Measurements from ENCODE around the gene CIROP.

- TF ChIP-seq CTCF (IDR thresholded peaks at IDR 0.05; ENCODE audit: low read depth, low read length) (peak; percentile 72), EZH2phosphoT487 (IDR thresholded peaks at IDR 0.05; ENCODE audit: low read depth) (no peak)
These were observed 27.9 kb downstream of the CIROP start for GRCh38 chr14:23076785-23077408.

Measured in OCI-LY3 (cell line).